Forelimb muscle (tissue), 1 donor: ENCODE results near the gene TTN. TPM values are rescaled to one million over a fixed set of nuclear protein-coding genes. Genes with fewer than 3 reads are reported as not detected.
"Not testable (repeated sequence)": the region's sequence is repeated elsewhere in the genome, so short reads cannot be mapped to it uniquely, and the experiment has no call there.

Source experiments
- DNase-seq: peaks from one replicate; pipeline ENCODE4 v3.0.0-alpha.2; 2013; ENCODE audit warnings: low read depth
- polyA plus RNA-seq: library from polyadenylated mRNA; unstranded; fragments of 120-200 nt; gene quantifications from one replicate; pipeline ENCODE4 v1.2.1, GENCODE V29; 2013; ENCODE audit not compliant: insufficient read length

Gene TTN
- polyA plus RNA-seq, 1 donor: 322 TPM

- DNase-seq: not testable (repeated sequence)
Observed at GRCh38 chr2:178658480-178658879, 148.7 kb downstream of the TTN start.

GRCh38 chr2:178650554-178650953 is 156.7 kb downstream of the TTN start:
- no peak for DNase-seq

- no peak for DNase-seq
Observed at GRCh38 chr2:178644919-178645318, 162.3 kb downstream of the TTN start.

- no peak for DNase-seq
Observed at GRCh38 chr2:178641498-178641897, 165.7 kb downstream of the TTN start.

- DNase-seq: no peak
Observed at GRCh38 chr2:178635897-178636296, 171.3 kb downstream of the TTN start.

- no peak for DNase-seq
Observed at GRCh38 chr2:178632729-178633128, 174.5 kb downstream of the TTN start.

GRCh38 chr2:178630581-178630980 is 176.6 kb downstream of the TTN start:
- DNase-seq: no peak

- no peak for DNase-seq
Observed at GRCh38 chr2:178629463-178629862, 177.8 kb downstream of the TTN start.

- no peak for DNase-seq
Observed at GRCh38 chr2:178628605-178629004, 178.6 kb downstream of the TTN start.

GRCh38 chr2:178627401-178627800 is 179.8 kb downstream of the TTN start:
- DNase-seq: no peak

- DNase-seq: no peak
Observed at GRCh38 chr2:178615969-178616368, 191.3 kb downstream of the TTN start.

- no peak for DNase-seq
Observed at GRCh38 chr2:178602901-178603300, 204.3 kb downstream of the TTN start.

- no peak for DNase-seq
Observed at GRCh38 chr2:178592655-178593054, 214.6 kb downstream of the TTN start.

GRCh38 chr2:178589335-178589734 is 217.9 kb downstream of the TTN start:
- DNase-seq: no peak

- DNase-seq: no peak
Observed at GRCh38 chr2:178584666-178585065, 222.6 kb downstream of the TTN start.

GRCh38 chr2:178579006-178579405 is 228.2 kb downstream of the TTN start:
- no peak for DNase-seq

- DNase-seq: no peak
Observed at GRCh38 chr2:178574789-178575188, 232.4 kb downstream of the TTN start.

GRCh38 chr2:178568227-178568626 is 239.0 kb downstream of the TTN start:
- DNase-seq: no peak

- no peak for DNase-seq
Observed at GRCh38 chr2:178553047-178553446, 254.2 kb downstream of the TTN start.

GRCh38 chr2:178550352-178550751 is 256.9 kb downstream of the TTN start:
- no peak for DNase-seq

GRCh38 chr2:178542569-178542968 is 264.7 kb downstream of the TTN start:
- DNase-seq: no peak

- DNase-seq: no peak
Observed at GRCh38 chr2:178542161-178542560, 265.1 kb downstream of the TTN start.

GRCh38 chr2:178536037-178536436 is 271.2 kb downstream of the TTN start:
- DNase-seq: no peak

GRCh38 chr2:178531168-178531567 is 276.1 kb downstream of the TTN start:
- DNase-seq: no peak
